ENCODE measurements around the gene PSMG4.

PSMG4 gene

GRCh38 chr6:3280866-3281465 lies 22.2 kb downstream of the PSMG4 start:
- FAIRE-seq = no peak
- no peak for TF ChIP-seq POLR2AphosphoS5 (IDR thresholded peaks at IDR 0.05; ENCODE audit: low read depth, low read length)
- no peak for TF ChIP-seq POLR2A (IDR thresholded peaks at IDR 0.05; ENCODE audit: low read depth, low read length)
- TF ChIP-seq SPI1 (IDR thresholded peaks at IDR 0.05; ENCODE audit: low read depth, low read length) = no peak
- TF ChIP-seq TAF1 (IDR thresholded peaks at IDR 0.05; ENCODE audit: low read depth, low read length) = no peak
- no peak for TF ChIP-seq POU2F2 (IDR thresholded peaks at IDR 0.05; ENCODE audit: low read depth, low read length)
- TF ChIP-seq PAX5 (IDR thresholded peaks at IDR 0.05; ENCODE audit: insufficient read depth, low read length, severe bottlenecking) = no peak
- no peak for DNase-seq (ENCODE audit: insufficient read length, low spot score)

GRCh38 chr6:3281631-3282475 lies 23.1 kb downstream of the PSMG4 start:
- TF ChIP-seq POLR2A (IDR thresholded peaks at IDR 0.05; ENCODE audit: low read depth, low read length) = no peak
- no peak for TF ChIP-seq SPI1 (IDR thresholded peaks at IDR 0.05; ENCODE audit: low read depth, low read length)
- TF ChIP-seq TAF1 (IDR thresholded peaks at IDR 0.05; ENCODE audit: low read depth, low read length) = no peak
- TF ChIP-seq PAX5 (IDR thresholded peaks at IDR 0.05; ENCODE audit: insufficient read depth, low read length, severe bottlenecking) = no peak
- no peak for TF ChIP-seq POU2F2 (IDR thresholded peaks at IDR 0.05; ENCODE audit: low read depth, low read length)
- TF ChIP-seq POLR2AphosphoS5 (IDR thresholded peaks at IDR 0.05; ENCODE audit: low read depth, low read length) = no peak
- DNase-seq (ENCODE audit: insufficient read length, low spot score) = no peak

GRCh38 chr6:3282476-3283236 lies 23.9 kb downstream of the PSMG4 start:
- DNase-seq (ENCODE audit: insufficient read length, low spot score) (no peak), FAIRE-seq (no peak)
- TF ChIP-seq TAF1 (IDR thresholded peaks at IDR 0.05; ENCODE audit: low read depth, low read length) = no peak
- no peak for TF ChIP-seq POLR2AphosphoS5 (IDR thresholded peaks at IDR 0.05; ENCODE audit: low read depth, low read length)
- TF ChIP-seq POU2F2 (IDR thresholded peaks at IDR 0.05; ENCODE audit: low read depth, low read length) = no peak
- TF ChIP-seq SPI1 (IDR thresholded peaks at IDR 0.05; ENCODE audit: low read depth, low read length) = no peak
- no peak for TF ChIP-seq PAX5 (IDR thresholded peaks at IDR 0.05; ENCODE audit: insufficient read depth, low read length, severe bottlenecking)
- no peak for TF ChIP-seq POLR2A (IDR thresholded peaks at IDR 0.05; ENCODE audit: low read depth, low read length)

More at GRCh38 chr6:3281631-3282475, 23.1 kb downstream of the PSMG4 start:
- no peak for FAIRE-seq

- FAIRE-seq (no peak), DNase-seq (ENCODE audit: insufficient read length, low spot score) (no peak)
- TF ChIP-seq TAF1 (IDR thresholded peaks at IDR 0.05; ENCODE audit: low read depth, low read length) = no peak
- TF ChIP-seq SPI1 (IDR thresholded peaks at IDR 0.05; ENCODE audit: low read depth, low read length) = no peak
- TF ChIP-seq POLR2A (IDR thresholded peaks at IDR 0.05; ENCODE audit: low read depth, low read length) = no peak
- TF ChIP-seq POLR2AphosphoS5 (IDR thresholded peaks at IDR 0.05; ENCODE audit: low read depth, low read length) = no peak
- TF ChIP-seq PAX5 (IDR thresholded peaks at IDR 0.05; ENCODE audit: insufficient read depth, low read length, severe bottlenecking) = no peak
- no peak for TF ChIP-seq POU2F2 (IDR thresholded peaks at IDR 0.05; ENCODE audit: low read depth, low read length)
Measured at GRCh38 chr6:3283241-3283640, 24.5 kb downstream of the PSMG4 start.

GRCh38 chr6:3283641-3284435 lies 25.1 kb downstream of the PSMG4 start:
- TF ChIP-seq PAX5 (IDR thresholded peaks at IDR 0.05; ENCODE audit: insufficient read depth, low read length, severe bottlenecking) (no peak), POLR2AphosphoS5 (IDR thresholded peaks at IDR 0.05; ENCODE audit: low read depth, low read length) (no peak)
- FAIRE-seq (no peak), DNase-seq (ENCODE audit: insufficient read length, low spot score) (no peak)

- no peak for DNase-seq (ENCODE audit: insufficient read length, low spot score)
- no peak for FAIRE-seq
- TF ChIP-seq PAX5 (IDR thresholded peaks at IDR 0.05; ENCODE audit: insufficient read depth, low read length, severe bottlenecking) (no peak), POLR2A (IDR thresholded peaks at IDR 0.05; ENCODE audit: low read depth, low read length) (no peak), POLR2AphosphoS5 (IDR thresholded peaks at IDR 0.05; ENCODE audit: low read depth, low read length) (no peak), TAF1 (IDR thresholded peaks at IDR 0.05; ENCODE audit: low read depth, low read length) (no peak), POU2F2 (IDR thresholded peaks at IDR 0.05; ENCODE audit: low read depth, low read length) (no peak), SPI1 (IDR thresholded peaks at IDR 0.05; ENCODE audit: low read depth, low read length) (no peak)
Measured at GRCh38 chr6:3284436-3284876, 25.7 kb downstream of the PSMG4 start.

GRCh38 chr6:3285049-3285639 lies 26.4 kb downstream of the PSMG4 start:
- TF ChIP-seq POU2F2 (IDR thresholded peaks at IDR 0.05; ENCODE audit: low read depth, low read length) = no peak
- no peak for TF ChIP-seq SPI1 (IDR thresholded peaks at IDR 0.05; ENCODE audit: low read depth, low read length)
- no peak for TF ChIP-seq POLR2AphosphoS5 (IDR thresholded peaks at IDR 0.05; ENCODE audit: low read depth, low read length)
- no peak for TF ChIP-seq TAF1 (IDR thresholded peaks at IDR 0.05; ENCODE audit: low read depth, low read length)
- TF ChIP-seq POLR2A (IDR thresholded peaks at IDR 0.05; ENCODE audit: low read depth, low read length) = no peak
- no peak for TF ChIP-seq PAX5 (IDR thresholded peaks at IDR 0.05; ENCODE audit: insufficient read depth, low read length, severe bottlenecking)
- DNase-seq (ENCODE audit: insufficient read length, low spot score) (no peak), FAIRE-seq (no peak)

- TF ChIP-seq POU2F2 (IDR thresholded peaks at IDR 0.05; ENCODE audit: low read depth, low read length) = no peak
- FAIRE-seq = no peak
- no peak for DNase-seq (ENCODE audit: insufficient read length, low spot score)
Measured at GRCh38 chr6:3285732-3286131, 27.0 kb downstream of the PSMG4 start.
